Fibroblast of skin of scalp (primary cell): ENCODE results near the gene PPP6R2.

Source experiments
- DNase-seq: peaks from one replicate; pipeline ENCODE4 v3.0.0-alpha.2; 2013

PPP6R2 gene

GRCh38 chr22:50487290-50488005 is 144.3 kb downstream of the PPP6R2 start:
- DNase-seq = no peak

DNA sequence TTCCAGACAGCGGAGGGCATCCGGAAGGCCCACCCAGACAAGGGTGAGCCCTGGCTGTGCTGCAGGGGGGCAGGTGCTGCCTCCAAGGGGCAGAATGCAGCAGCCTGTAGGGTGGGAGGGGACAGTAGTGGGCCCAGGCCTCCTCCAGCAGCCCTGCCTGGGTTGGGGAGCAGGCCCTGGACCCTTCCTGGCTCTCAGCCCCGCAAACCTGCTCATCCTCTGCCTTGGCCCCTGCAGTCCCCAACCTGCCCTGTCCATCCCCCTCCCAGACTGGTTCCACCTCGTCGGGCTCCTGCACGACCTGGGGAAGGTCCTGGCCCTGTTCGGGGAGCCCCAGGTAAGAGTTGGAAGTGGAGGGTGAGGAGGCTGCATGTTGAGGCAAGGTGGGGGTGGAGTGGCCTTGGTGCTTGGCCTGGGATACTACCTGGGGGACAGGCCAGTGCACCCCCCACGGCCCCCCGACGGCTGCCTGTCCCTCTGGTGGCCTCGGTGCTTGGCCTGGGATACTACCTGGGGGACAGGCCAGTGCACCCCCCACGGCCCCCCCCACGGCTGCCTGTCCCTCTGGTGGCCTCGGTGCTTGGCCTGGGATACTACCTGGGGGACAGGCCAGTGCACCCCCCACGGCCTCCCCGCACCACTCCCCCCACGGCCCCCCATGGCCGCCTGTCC is 145.0 kb downstream of the PPP6R2 start:
- DNase-seq = no peak

- DNase-seq = no peak
These were observed 145.8 kb downstream of the PPP6R2 start for GRCh38 chr22:50488886-50489285.

- no peak for DNase-seq
These were observed 146.5 kb downstream of the PPP6R2 start for GRCh38 chr22:50489363-50490243.

DNA sequence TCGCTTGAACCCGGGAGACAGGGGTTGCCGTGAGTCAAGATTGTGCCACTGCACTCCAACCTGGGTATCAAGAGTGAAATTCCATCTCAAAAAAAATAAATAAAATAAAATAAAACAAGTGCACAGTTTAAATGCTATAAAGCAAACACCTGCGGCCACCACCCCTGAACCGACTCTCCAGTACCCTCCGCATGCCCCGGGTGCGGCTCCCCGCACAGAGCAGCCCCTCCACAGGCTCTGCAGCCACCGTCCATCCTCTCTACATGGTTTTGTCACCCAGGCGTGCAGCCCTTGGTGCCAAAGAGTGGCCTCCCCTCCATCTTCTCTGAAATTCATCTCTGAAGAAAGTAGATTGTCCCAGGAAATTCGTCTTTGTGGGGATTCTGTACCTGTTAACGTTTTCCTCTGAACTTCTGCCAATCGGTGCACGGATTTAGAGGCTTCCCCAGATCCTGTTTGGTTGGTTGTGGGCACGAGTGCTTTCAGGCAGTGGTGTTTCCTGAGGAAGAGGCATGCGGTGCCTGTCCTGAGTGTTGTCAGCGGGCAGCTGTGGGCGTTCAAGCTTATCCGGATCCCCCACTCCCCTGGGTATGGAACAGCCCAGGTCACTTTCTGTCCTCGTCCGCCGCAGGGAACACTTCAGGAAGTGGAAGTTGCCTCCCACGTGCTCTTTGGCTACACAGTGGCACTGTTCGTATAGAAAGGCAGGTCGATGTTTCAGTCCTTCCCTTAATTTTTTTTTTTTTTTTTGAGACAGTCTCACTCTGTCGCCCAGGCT is 147.6 kb downstream of the PPP6R2 start:
- no peak for DNase-seq
